H9 (cell line): ENCODE data around the gene ICAM2. TPM values are rescaled to one million over a fixed set of nuclear protein-coding genes. Genes with fewer than 3 reads are reported as not detected.
A peak's percentile ranks its signal among the peaks of the same experiment; 100 is the strongest.

ENCODE experiments used
- DNase-seq: peaks from one replicate; pipeline ENCODE4 v3.0.0-alpha.2; 2017
- H2AFZ ChIP-seq: one replicate; pipeline ENCODE4 v1.6.1; 2013; ENCODE audit warnings: mild to moderate bottlenecking, low read length, control low read depth, moderate library complexity
- H2AK5ac ChIP-seq: 2 replicates; pipeline ENCODE4 v1.6.1; 2013; ENCODE audit warnings: low read length, control low read depth, mixed read lengths; ENCODE audit not compliant: insufficient read length
- H2BK120ac ChIP-seq: one replicate; pipeline ENCODE4 v1.6.1; 2013; ENCODE audit warnings: low read depth, mild to moderate bottlenecking, low read length, control low read depth, inconsistent platforms; ENCODE audit not compliant: poor library complexity, severe bottlenecking
- H2BK12ac ChIP-seq: 2 replicates; pipeline ENCODE4 v1.6.1; 2013; ENCODE audit warnings: low read length, control low read depth, mixed read lengths, low read depth; ENCODE audit not compliant: insufficient read length
- H2BK15ac ChIP-seq: 2 replicates; pipeline ENCODE4 v1.6.1; 2013; ENCODE audit warnings: low read depth, low read length, control low read depth
- H2BK20ac ChIP-seq: one replicate; pipeline ENCODE4 v1.6.1; 2013; ENCODE audit warnings: low read depth, mild to moderate bottlenecking, low read length, control low read depth, inconsistent platforms; ENCODE audit not compliant: poor library complexity, severe bottlenecking
- H2BK5ac ChIP-seq: 2 replicates; pipeline ENCODE4 v1.6.1; 2013; ENCODE audit warnings: low read length, control low read depth, mixed read lengths; ENCODE audit not compliant: insufficient read length
- H3K14ac ChIP-seq: 2 replicates; pipeline ENCODE4 v1.6.1; 2013; ENCODE audit warnings: low read length, control low read depth; ENCODE audit not compliant: insufficient read depth
- H3K18ac ChIP-seq: 2 replicates; pipeline ENCODE4 v1.6.1; 2013; ENCODE audit warnings: low read depth, mild to moderate bottlenecking, mixed read lengths, low read length, control low read depth; ENCODE audit not compliant: insufficient read length
- H3K23ac ChIP-seq: 2 replicates; pipeline ENCODE4 v1.6.1; 2013; ENCODE audit warnings: low read length, control low read depth, mixed read lengths, low read depth; ENCODE audit not compliant: insufficient read length
- H3K23me2 ChIP-seq: 2 replicates; pipeline ENCODE4 v1.6.1; 2013; ENCODE audit warnings: low read depth, mild to moderate bottlenecking, mixed read lengths, low read length, control low read depth; ENCODE audit not compliant: insufficient read length, poor library complexity, severe bottlenecking
- H3K27ac ChIP-seq: 2 replicates; pipeline ENCODE4 v1.5.1; 2013; ENCODE audit warnings: low read length, control low read depth, mixed read lengths, low read depth; ENCODE audit not compliant: insufficient read length
- H3K27me3 ChIP-seq: 2 replicates; pipeline ENCODE4 v1.6.1; 2013; ENCODE audit warnings: low read length, control low read depth, inconsistent platforms; ENCODE audit not compliant: insufficient read depth
- H3K4ac ChIP-seq: 2 replicates; pipeline ENCODE4 v1.6.1; 2013; ENCODE audit warnings: low read depth, mild to moderate bottlenecking, control low read depth, inconsistent platforms, low read length, moderate library complexity
- H3K4me1 ChIP-seq: 2 replicates; pipeline ENCODE4 v1.6.1; 2013; ENCODE audit warnings: low read length, control low read depth, inconsistent platforms; ENCODE audit not compliant: insufficient read depth
- H3K4me2 ChIP-seq: 2 replicates; pipeline ENCODE4 v1.6.1; 2013; ENCODE audit warnings: low read length, control low read depth, mixed read lengths; ENCODE audit not compliant: insufficient read length, insufficient read depth
- H3K56ac ChIP-seq: 2 replicates; pipeline ENCODE4 v1.6.1; 2013; ENCODE audit warnings: low read depth, mild to moderate bottlenecking, mixed read lengths, low read length, control low read depth; ENCODE audit not compliant: insufficient read length
- H3K79me1 ChIP-seq: 2 replicates; pipeline ENCODE4 v1.6.1; 2013; ENCODE audit warnings: low read depth, mild to moderate bottlenecking, moderate library complexity, low read length, control low read depth, inconsistent platforms; ENCODE audit not compliant: insufficient read depth, poor library complexity, severe bottlenecking
- H3K79me2 ChIP-seq: 2 replicates; pipeline ENCODE4 v1.6.1; 2013; ENCODE audit warnings: low read length, control low read depth, inconsistent platforms; ENCODE audit not compliant: insufficient read depth
- H3K9ac ChIP-seq: 2 replicates; pipeline ENCODE4 v1.6.1; 2013; ENCODE audit warnings: low read length, control low read depth, mixed read lengths; ENCODE audit not compliant: insufficient read length; ENCODE audit errors: extremely low read depth
- H3K9me3 ChIP-seq: one replicate; pipeline ENCODE4 v1.6.1; 2013; ENCODE audit warnings: low read depth, low read length, inconsistent platforms; ENCODE audit not compliant: control insufficient read depth
- H3T11ph ChIP-seq: one replicate; pipeline ENCODE4 v1.6.1; 2013; ENCODE audit warnings: mild to moderate bottlenecking, low read length, control low read depth, inconsistent platforms
- H4K20me1 ChIP-seq: one replicate; pipeline ENCODE4 v1.6.1; 2013; ENCODE audit not compliant: control insufficient read depth, insufficient read length, insufficient read depth
- H4K5ac ChIP-seq: 2 replicates; pipeline ENCODE4 v1.6.1; 2013; ENCODE audit warnings: low read depth, mild to moderate bottlenecking, mixed read lengths, low read length, control low read depth; ENCODE audit not compliant: insufficient read length
- H4K8ac ChIP-seq: replicated peaks from 2 replicates; pipeline ENCODE4 v1.6.1; 2013; ENCODE audit warnings: low read length, control low read depth, mixed read lengths, low read depth; ENCODE audit not compliant: insufficient read length
- H4K91ac ChIP-seq: 2 replicates; pipeline ENCODE4 v1.6.1; 2013; ENCODE audit warnings: low read depth, mild to moderate bottlenecking, moderate library complexity, mixed read lengths, low read length, control low read depth; ENCODE audit not compliant: insufficient read length
- H3K27ac Mint-ChIP-seq, 3 experiments: 2 replicates in 2 of 3; 3 replicates in 1 of 3; pipeline ENCODE4 v1.8.0; 2020 to 2021; ENCODE audit warnings: mixed read lengths in 3 of 3, mild to moderate bottlenecking in 1 of 3, moderate library complexity in 1 of 3
- H3K27me3 Mint-ChIP-seq: 2 replicates; pipeline ENCODE4 v1.8.0; 2021; ENCODE audit warnings: low read depth, mild to moderate bottlenecking, moderate library complexity, mixed read lengths
- H3K36me3 Mint-ChIP-seq, 3 experiments: 2 replicates in 2 of 3; 3 replicates in 1 of 3; pipeline ENCODE4 v1.8.0; 2020 to 2021; ENCODE audit warnings: low read depth in 3 of 3, mixed read lengths in 3 of 3; ENCODE audit not compliant: insufficient read depth in 1 of 3
- H3K4me1 Mint-ChIP-seq, 2 experiments: 2 replicates each; pipeline ENCODE4 v1.8.0; 2020; ENCODE audit warnings: mixed read lengths in 2 of 2
- H3K4me3 Mint-ChIP-seq, 2 experiments: 2 replicates in 1 of 2; 3 replicates in 1 of 2; pipeline ENCODE4 v1.8.0; 2020 to 2021; ENCODE audit warnings: mild to moderate bottlenecking in 2 of 2, mixed read lengths in 2 of 2, moderate library complexity in 1 of 2
- H3K9me3 Mint-ChIP-seq, 2 experiments: 2 replicates in 1 of 2; 3 replicates in 1 of 2; pipeline ENCODE4 v1.8.0; 2020; ENCODE audit warnings: mild to moderate bottlenecking in 2 of 2, mixed read lengths in 2 of 2, moderate library complexity in 1 of 2
- CTCF ChIP-seq: fragments of 200-600 bp; sonication (generic); conservative IDR thresholded peaks from 3 replicates; pipeline ENCODE4 v1.8.0; 2021; ENCODE audit warnings: antibody characterized with exemption, mild to moderate bottlenecking
- WGBS: extraction: QIAGEN DNeasy Blood & Tissue Kit; methylation state at CpG from one replicate; pipeline ENCODE4 v1.1.7; 2013; ENCODE audit warnings: missing lambda C conversion rate, low lambda C conversion rate, mixed read lengths; ENCODE audit not compliant: insufficient read length; ENCODE audit errors: extremely low coverage; 5-methylcytosine and 5-hydroxymethylcytosine counted together
- total RNA-seq: library from RNA; stranded (reverse); gene quantifications from 2 replicates; pipeline ENCODE4 v1.2.1, GENCODE V29; 2021

The ICAM2 gene
- total RNA-seq, 1 experiment from 2014 or later = 0.28 TPM

- no peak overlapping the region for H3K23ac ChIP-seq
- no peak overlapping the region for H2BK12ac ChIP-seq
- no peak overlapping the region for H4K8ac ChIP-seq
- no CpG with 5 or more reads among the region's 12 CpGs for WGBS
- no peak overlapping the region for H2AK5ac ChIP-seq
- no peaks in the 10 kb centered on the region for H4K20me1 ChIP-seq
- H3K27ac ChIP-seq = no peak overlapping the region
- no peak overlapping the region for H4K5ac ChIP-seq
- H3K4me3 Mint-ChIP-seq = no peak overlapping the region
- no peaks in the 10 kb centered on the region for H3K4me1 ChIP-seq
- DNase-seq = no peak
- no peak overlapping the region for H3K4ac ChIP-seq
- no peak overlapping the region for H2AFZ ChIP-seq
- H2BK5ac ChIP-seq = no peak overlapping the region
- H3K27ac Mint-ChIP-seq = peak overlapping the region in 1 of 3 experiments; percentile 83; a peak in 2 of 7 replicates
- no peak overlapping the region for H2BK20ac ChIP-seq
- H3K4me1 Mint-ChIP-seq = peaks cover 7 to 10% of the 10 kb centered on the region in 2 experiments
- H3K18ac ChIP-seq = no peak overlapping the region
- no peaks in the 10 kb centered on the region for H3K36me3 Mint-ChIP-seq
- no peak for TF ChIP-seq CTCF
- H3K27me3 ChIP-seq = no peaks in the 10 kb centered on the region
- no peak overlapping the region for H2BK15ac ChIP-seq
- no peaks in the 10 kb centered on the region for H3K79me2 ChIP-seq
- no peaks in the 10 kb centered on the region for H3K23me2 ChIP-seq
- no peaks in the 10 kb centered on the region for H3K79me1 ChIP-seq
- no peak overlapping the region for H3K9ac ChIP-seq
- no peak overlapping the region for H3K56ac ChIP-seq
- H4K91ac ChIP-seq = no peak overlapping the region
- H3K4me2 ChIP-seq = no peak overlapping the region
- no peaks in the 10 kb centered on the region for H3K9me3 Mint-ChIP-seq
- no peak overlapping the region for H2BK120ac ChIP-seq
- H3T11ph ChIP-seq = no peak overlapping the region
- no peaks in the 10 kb centered on the region; the same call in none of the 2 replicates for H3K27me3 Mint-ChIP-seq
- no peaks in the 10 kb centered on the region for H3K9me3 ChIP-seq
- H3K14ac ChIP-seq = no peak overlapping the region
Observed at GRCh38 chr17:63973930-63974593, 46.4 kb downstream of the ICAM2 start.
